ENCODE data around the gene BEAN1. TPM values are rescaled to one million over a fixed set of nuclear protein-coding genes. Genes with fewer than 3 reads are reported as not detected.
"Not testable (repeated sequence)": the region's sequence is repeated elsewhere in the genome, so short reads cannot be mapped to it uniquely, and the experiment has no call there.

The BEAN1 gene
- total RNA-seq, 1 experiment from 2014 or later: 1.9 TPM

- DNase-seq (no peak), ATAC-seq (no peak)
- no peak overlapping the region for H2AFZ ChIP-seq (ENCODE audit: low read length)
- H3K36me3 ChIP-seq (ENCODE audit: low read depth, low read length): no peaks in the 10 kb centered on the region
- H4K20me1 ChIP-seq (ENCODE audit: low read length): no peaks in the 10 kb centered on the region
- H3K4me1 ChIP-seq (ENCODE audit: insufficient read depth, low read length): no peaks in the 10 kb centered on the region
- no TSS peak for BruUV-seq (replicated peaks)
- no peak overlapping the region for H3K9ac ChIP-seq (ENCODE audit: low read length)
- no peaks in the 10 kb centered on the region for H3K9me3 ChIP-seq (ENCODE audit: low read length)
- no peak overlapping the region for H3K27ac ChIP-seq (ENCODE audit: low read length)
- POLR2A ChIA-PET (ENCODE audit: unreplicated experiment): no interaction called here
- no peaks in the 10 kb centered on the region for H3F3A ChIP-seq (ENCODE audit: low read length, unreplicated experiment)
- CTCF ChIA-PET: no interaction called here
- no peaks in the 10 kb centered on the region for H3K9me2 ChIP-seq (replicated peaks; ENCODE audit: low read length)
- no peak overlapping the region for H3K4me3 ChIP-seq (ENCODE audit: low read length)
- H3K4me2 ChIP-seq (ENCODE audit: low read length): no peak overlapping the region
- TF ChIP-seq EZH2 (IDR thresholded peaks at IDR 0.05; ENCODE audit: low read length, unreplicated experiment) (no peak), CTCF (conservative IDR thresholded peaks at IDR 0.05; ENCODE audit: low read depth, low read length) (no peak), EZH2phosphoT487 (IDR thresholded peaks at IDR 0.05; ENCODE audit: borderline replicate concordance, low read length) (no peak)
- intact Hi-C loops (cut with micrococcal nuclease): no loop called here
- H3K27me3 ChIP-seq (ENCODE audit: low read length): no peaks in the 10 kb centered on the region
- H3K79me2 ChIP-seq (ENCODE audit: low read length): no peaks in the 10 kb centered on the region
Measured at GRCh38 chr16:66451548-66451947, 24.5 kb downstream of the BEAN1 start.

GRCh38 chr16:66453230-66453629 lies 26.1 kb downstream of the BEAN1 start:
- BruUV-seq (replicated peaks); H3K9me2 ChIP-seq (replicated peaks; ENCODE audit: low read length): not testable (repeated sequence)

GRCh38 chr16:66454751-66455150 lies 27.7 kb downstream of the BEAN1 start:
- no peaks in the 10 kb centered on the region for H3K9me3 ChIP-seq (ENCODE audit: low read length)
- no peak overlapping the region for H3K9ac ChIP-seq (ENCODE audit: low read length)
- H3K4me1 ChIP-seq (ENCODE audit: insufficient read depth, low read length): no peaks in the 10 kb centered on the region
- ATAC-seq: no peak
- H3K4me2 ChIP-seq (ENCODE audit: low read length): no peak overlapping the region
- no peak overlapping the region for H3K4me3 ChIP-seq (ENCODE audit: low read length)
- no peak overlapping the region for H2AFZ ChIP-seq (ENCODE audit: low read length)
- ChIA-PET POLR2A (ENCODE audit: unreplicated experiment) (no interaction called here), CTCF (no interaction called here)
- no peak overlapping the region for H3K27ac ChIP-seq (ENCODE audit: low read length)
- H4K20me1 ChIP-seq (ENCODE audit: low read length): no peaks in the 10 kb centered on the region
- no peak for DNase-seq
- H3K36me3 ChIP-seq (ENCODE audit: low read depth, low read length): no peaks in the 10 kb centered on the region
- no peaks in the 10 kb centered on the region for H3K9me2 ChIP-seq (replicated peaks; ENCODE audit: low read length)
- no peaks in the 10 kb centered on the region for H3K79me2 ChIP-seq (ENCODE audit: low read length)
- H3K27me3 ChIP-seq (ENCODE audit: low read length): no peaks in the 10 kb centered on the region
- BruUV-seq (replicated peaks): no TSS peak
- H3F3A ChIP-seq (ENCODE audit: low read length, unreplicated experiment): no peaks in the 10 kb centered on the region
- TF ChIP-seq CTCF (conservative IDR thresholded peaks at IDR 0.05; ENCODE audit: low read depth, low read length): no peak
- TF ChIP-seq EZH2 (IDR thresholded peaks at IDR 0.05; ENCODE audit: low read length, unreplicated experiment): no peak
- no peak for TF ChIP-seq EZH2phosphoT487 (IDR thresholded peaks at IDR 0.05; ENCODE audit: borderline replicate concordance, low read length)
- intact Hi-C loops (cut with micrococcal nuclease): no loop called here

More at GRCh38 chr16:66453230-66453629, 26.1 kb downstream of the BEAN1 start:
- H3K79me2 ChIP-seq (ENCODE audit: low read length); H3K27ac ChIP-seq (ENCODE audit: low read length); H3K4me2 ChIP-seq (ENCODE audit: low read length); CTCF ChIA-PET; H3K36me3 ChIP-seq (ENCODE audit: low read depth, low read length); H3K4me3 ChIP-seq (ENCODE audit: low read length); H3K9me3 ChIP-seq (ENCODE audit: low read length); H2AFZ ChIP-seq (ENCODE audit: low read length); intact Hi-C loops (cut with micrococcal nuclease); H3K9ac ChIP-seq (ENCODE audit: low read length); H3F3A ChIP-seq (ENCODE audit: low read length, unreplicated experiment); POLR2A ChIA-PET (ENCODE audit: unreplicated experiment); ATAC-seq; DNase-seq; H3K4me1 ChIP-seq (ENCODE audit: insufficient read depth, low read length); H3K27me3 ChIP-seq (ENCODE audit: low read length); H4K20me1 ChIP-seq (ENCODE audit: low read length): not testable (repeated sequence)

Data from PC-3 (cell line).